ENCODE results near the gene LEMD3.
A peak's percentile ranks its signal among the peaks of the same experiment; 100 is the strongest.

LEMD3 gene

DNA sequence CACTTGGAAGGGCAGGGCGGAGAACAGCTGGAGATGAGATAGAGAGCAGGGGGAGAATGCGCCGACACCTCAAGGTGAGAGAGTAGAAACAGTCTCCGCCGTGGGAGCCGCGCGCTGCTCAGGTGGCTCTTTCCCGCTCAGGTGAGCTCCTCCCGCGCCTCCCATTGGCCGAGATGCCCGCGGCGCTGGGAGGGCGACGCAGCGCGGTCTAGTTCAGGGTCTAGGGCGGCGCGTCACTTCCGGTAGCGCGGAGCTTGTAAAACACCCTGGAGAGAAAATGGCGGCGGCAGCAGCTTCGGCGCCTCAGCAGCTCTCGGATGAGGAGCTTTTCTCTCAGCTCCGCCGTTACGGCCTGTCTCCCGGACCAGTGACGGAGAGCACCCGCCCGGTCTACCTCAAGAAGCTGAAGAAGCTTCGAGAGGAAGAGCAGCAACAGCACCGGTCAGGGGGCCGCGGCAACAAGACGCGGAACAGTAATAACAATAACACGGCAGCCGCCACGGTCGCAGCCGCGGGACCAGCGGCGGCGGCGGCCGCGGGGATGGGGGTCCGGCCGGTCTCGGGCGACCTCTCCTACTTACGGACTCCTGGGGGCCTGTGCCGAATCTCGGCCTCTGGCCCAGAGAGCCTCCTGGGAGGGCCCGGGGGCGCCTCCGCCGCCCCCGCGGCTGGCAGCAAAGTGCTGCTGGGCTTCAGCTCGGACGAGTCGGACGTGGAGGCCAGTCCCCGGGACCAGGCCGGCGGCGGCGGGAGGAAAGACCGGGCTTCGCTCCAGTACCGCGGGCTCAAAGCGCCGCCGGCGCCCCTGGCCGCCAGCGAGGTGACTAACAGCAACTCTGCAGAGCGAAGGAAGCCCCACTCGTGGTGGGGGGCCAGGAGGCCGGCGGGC, at the start of gene LEMD3:
Gene LEMD3, plus strand, starts transcription at position 264 of the 889 bp plus-strand sequence. Its CDS starts 14 bp downstream, at position 278.
- peak; percentile 89 to 92 for DNase-seq (ENCODE audit: low read depth in 2 of 2)

- peak in 1 of 2 donors; percentile 24 for DNase-seq (ENCODE audit: low read depth in 2 of 2)
These were observed 48.1 kb upstream of the LEMD3 start, which contains the start of gene WIF1 for GRCh38 chr12:65121049-65121955. TSS of gene WIF1 (minus strand) at chr12:65121305. CDS start at chr12:65121191, 114 bp downstream.

GRCh38 chr12:65121956-65122469, 47.4 kb upstream of the LEMD3 start:
- no peak for DNase-seq (ENCODE audit: low read depth in 2 of 2)

DNA sequence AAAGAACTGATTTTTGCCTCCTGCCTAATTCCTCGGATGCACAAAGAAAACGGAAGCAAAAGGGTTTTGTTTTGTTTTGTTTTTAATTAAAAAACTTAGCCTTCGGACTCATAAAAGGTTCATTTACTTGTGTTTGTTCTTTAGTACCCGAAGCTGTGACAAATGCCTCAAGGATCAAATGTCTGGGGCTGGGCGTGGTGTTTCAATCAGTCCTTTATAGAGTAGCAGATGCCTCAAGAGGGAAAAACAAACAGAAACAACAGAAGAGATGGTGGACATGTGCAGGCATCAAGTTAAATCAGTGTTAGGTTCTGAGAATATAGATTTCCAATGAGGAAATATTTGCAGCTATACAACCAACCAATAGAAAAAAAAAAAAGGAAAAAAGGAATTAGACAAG, 46.7 kb upstream of the LEMD3 start:
- no peak for DNase-seq (ENCODE audit: low read depth in 2 of 2)

DNA sequence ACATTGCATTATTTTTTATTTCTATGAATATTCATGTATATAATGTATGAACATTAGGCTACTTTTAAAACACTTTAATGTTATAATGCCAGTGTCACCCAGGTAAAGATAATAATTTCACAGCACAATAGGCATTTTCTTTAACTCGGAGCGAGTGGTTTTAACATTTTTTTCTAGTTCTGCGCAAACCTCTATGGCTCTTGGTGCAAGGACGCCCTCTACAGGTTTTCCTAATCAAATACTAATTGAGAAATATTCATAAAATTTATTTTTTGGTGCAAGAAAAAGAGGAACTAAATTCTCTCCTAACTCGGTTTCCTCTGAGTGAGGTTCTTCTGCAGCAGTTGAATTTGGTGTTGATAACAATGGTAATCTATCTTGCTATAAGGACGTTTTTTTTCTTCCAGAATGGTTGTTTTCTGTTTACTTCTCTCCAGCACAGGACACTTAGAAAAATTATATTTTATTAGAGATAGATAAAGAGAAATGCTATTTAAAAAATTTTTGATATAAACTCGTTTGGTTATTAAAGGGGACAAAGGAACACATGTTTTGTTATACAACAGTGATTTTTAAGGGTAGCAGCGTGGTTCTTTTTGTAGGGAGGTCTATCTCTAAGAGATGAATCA, 45.8 kb upstream of the LEMD3 start:
- no peak for DNase-seq (ENCODE audit: low read depth in 2 of 2)

- no peak for DNase-seq (ENCODE audit: low read depth in 2 of 2)
These were observed 44.1 kb upstream of the LEMD3 start for GRCh38 chr12:65125247-65125646.

GRCh38 chr12:65125975-65126374, 43.4 kb upstream of the LEMD3 start:
- DNase-seq (ENCODE audit: low read depth in 2 of 2): no peak

- no peak for DNase-seq (ENCODE audit: low read depth in 2 of 2)
These were observed 42.9 kb upstream of the LEMD3 start for GRCh38 chr12:65126482-65126881.

DNA sequence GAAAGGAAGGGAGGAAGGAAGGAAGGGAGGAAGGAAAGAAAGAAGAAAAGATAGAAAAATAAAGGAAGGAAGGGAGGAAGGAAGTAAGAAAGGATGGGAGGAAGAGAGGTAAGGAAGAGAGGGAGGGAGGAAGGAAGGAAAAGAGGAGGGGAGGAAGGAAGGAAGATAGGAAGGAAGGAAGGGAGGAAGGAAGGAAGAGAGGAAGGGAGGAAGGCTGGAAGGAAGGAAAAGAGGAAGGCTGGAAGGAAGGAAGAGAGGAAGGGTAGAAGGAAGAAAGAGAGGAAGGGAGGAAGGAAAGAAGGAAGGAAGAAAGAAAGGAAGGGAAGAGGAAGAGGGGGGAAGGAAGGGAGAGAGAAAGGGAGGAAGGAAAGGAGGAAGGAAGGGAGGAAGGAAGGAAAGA, 35.5 kb upstream of the LEMD3 start:
- no peak for DNase-seq (ENCODE audit: low read depth in 2 of 2)

DNA sequence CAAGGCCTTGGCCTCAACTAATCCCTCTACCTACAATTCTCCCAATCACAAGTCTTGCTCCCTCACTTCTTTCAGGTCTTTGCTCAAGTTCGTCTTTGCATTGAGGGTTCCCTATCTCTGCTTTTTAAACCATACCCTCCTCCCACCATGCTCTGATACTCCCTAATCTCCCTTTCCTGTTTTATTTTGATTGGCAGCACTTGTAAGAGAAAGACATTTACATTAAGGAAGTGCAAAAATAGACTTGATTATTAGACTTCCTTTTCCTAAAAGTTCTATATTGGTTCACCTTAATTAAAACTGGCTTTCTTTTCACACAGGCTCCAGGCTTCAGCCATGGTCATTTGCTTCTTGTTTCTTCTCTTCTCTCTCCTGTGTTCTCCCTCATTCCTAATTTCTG, 30.0 kb upstream of the LEMD3 start:
- DNase-seq (ENCODE audit: low read depth in 2 of 2): no peak

DNA sequence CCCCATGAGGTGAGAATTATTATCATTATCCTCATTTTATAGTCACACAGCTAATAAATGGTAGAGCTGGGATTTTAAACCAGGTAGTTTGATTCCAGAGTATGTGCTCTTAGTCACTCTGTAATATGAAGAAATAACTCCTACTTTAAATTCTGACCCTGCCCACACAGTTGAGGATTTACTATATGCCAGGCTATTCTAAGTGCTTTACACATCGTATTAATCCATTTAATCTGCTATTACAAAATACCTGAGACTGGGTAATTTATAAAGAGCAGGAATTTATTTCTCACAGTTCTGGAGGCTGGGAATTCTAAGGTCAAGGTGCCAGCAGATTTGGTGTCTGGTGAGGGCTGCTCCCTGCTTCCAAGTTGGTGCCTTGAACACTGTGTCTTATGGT, 28.6 kb upstream of the LEMD3 start:
- no peak for DNase-seq (ENCODE audit: low read depth in 2 of 2)

DNA sequence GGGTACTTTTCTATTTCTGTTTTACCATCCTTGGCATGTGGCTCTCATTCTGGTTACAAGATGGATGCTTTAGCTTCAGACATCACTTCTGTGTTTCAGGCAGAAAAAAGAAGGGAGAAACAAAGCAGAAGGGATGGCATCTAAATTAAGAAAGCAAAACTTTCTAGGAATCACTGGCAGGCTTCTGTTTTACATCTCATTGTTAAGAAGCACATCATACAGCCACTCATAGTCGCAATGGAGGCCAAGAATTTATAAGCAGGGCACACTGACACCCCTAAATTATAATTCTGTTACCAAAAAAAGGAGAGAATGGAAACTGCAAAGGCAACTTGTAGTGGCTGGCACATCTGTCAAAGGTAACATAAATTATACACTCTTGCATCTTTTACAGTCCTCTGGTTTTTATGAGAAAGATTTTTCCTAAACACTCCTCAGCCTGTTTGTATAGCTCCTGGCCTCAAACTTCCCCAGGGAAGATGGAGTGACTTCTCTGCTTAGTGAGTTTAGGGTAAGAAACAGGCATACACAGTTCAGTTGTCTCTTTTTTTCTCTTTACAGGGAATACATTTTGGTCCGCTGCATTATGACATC, 22.0 kb upstream of the LEMD3 start:
- no peak for DNase-seq (ENCODE audit: low read depth in 2 of 2)

- DNase-seq (ENCODE audit: low read depth in 2 of 2): no peak
These were observed 17.4 kb upstream of the LEMD3 start for GRCh38 chr12:65152012-65152411.

- no peak for DNase-seq (ENCODE audit: low read depth in 2 of 2)
These were observed 16.8 kb upstream of the LEMD3 start for GRCh38 chr12:65152596-65152995.

GRCh38 chr12:65155784-65156183, 13.6 kb upstream of the LEMD3 start:
- DNase-seq (ENCODE audit: low read depth in 2 of 2): no peak

DNA sequence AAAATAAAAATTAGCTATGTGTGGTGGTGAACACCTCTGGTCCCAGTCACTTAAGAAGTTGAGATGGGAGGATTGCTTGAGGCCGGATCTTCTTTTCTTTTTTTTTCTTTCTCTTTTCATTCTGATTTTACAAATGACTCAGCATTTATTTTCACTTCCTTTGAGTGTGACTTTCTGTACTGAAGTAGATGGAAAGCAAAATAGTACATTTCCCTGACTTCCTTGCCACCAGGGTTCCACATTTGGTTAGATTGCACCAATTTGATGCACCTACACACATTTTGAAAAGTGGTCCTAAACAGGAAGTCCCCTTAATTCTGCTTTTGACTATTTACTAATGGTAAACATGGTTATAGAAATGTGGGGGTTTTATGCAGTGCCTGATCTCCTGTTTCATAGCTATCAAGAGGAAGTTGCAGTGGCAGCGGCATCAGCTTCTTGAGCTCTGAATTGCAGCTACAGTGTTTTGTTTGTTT, 13.0 kb upstream of the LEMD3 start:
- no peak for DNase-seq (ENCODE audit: low read depth in 2 of 2)

- DNase-seq (ENCODE audit: low read depth in 2 of 2): no peak
These were observed 12.3 kb upstream of the LEMD3 start for GRCh38 chr12:65157091-65157490.

DNA sequence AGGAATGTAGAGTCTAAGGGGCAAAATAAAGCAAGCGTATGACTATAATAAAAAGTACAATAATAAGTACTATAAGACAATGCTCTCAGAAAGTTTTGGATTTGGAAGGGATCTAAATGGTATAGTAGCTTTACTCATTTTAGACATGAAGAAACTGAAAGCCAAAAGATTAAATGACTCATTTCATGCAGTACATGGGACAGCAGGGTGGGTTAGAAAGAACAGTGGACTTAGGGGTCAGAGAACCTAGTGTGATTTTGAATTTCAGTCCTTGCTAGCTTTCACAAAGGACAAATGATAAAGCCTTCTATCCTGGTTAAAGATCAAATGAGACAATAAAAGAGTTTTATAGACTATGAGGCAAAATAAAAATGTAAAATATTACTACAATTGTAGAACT, 6.8 kb upstream of the LEMD3 start:
- no peak for DNase-seq (ENCODE audit: low read depth in 2 of 2)

GRCh38 chr12:65164244-65164643, 5.1 kb upstream of the LEMD3 start:
- no peak for DNase-seq (ENCODE audit: low read depth in 2 of 2)

DNA sequence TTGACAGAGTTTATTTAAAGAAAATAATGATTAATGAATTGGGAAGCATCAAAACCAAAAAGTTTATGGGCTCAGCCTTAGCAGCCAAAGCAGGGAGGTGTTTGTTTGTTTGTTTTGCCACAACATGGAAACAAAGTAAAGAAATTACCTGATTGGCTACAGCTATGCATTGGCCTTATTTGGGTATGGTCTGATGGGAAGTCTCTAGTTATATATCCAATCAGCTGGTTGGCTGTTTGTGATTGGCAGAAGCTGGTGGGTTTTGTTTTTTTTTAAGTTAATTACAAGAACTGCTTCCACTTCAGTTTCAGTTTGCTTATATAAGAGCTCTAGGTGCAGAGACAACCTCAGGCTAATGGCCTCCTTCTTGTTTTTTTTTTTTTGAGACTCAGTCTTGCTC, 4.6 kb upstream of the LEMD3 start:
- no peak for DNase-seq (ENCODE audit: low read depth in 2 of 2)

GRCh38 chr12:65168681-65169319, 583 bp upstream of the LEMD3 start:
- no peak for DNase-seq (ENCODE audit: low read depth in 2 of 2)
